Measurements from ENCODE around the gene SYNE2. TPM values are rescaled to one million over a fixed set of nuclear protein-coding genes. Genes with fewer than 3 reads are reported as not detected.
A peak's percentile ranks its signal among the peaks of the same experiment; 100 is the strongest.

The SYNE2 gene
- total and polyA plus RNA-seq, 9 donors = 29.1 to 66.9 (median 50.0) TPM

GRCh38 chr14:63891148-63891975 is 38.6 kb downstream of the SYNE2 start:
- peak; percentile 62 for DNase-seq
- Histone ChIP-seq H3K4me1 (ENCODE audit: control insufficient read depth, insufficient read depth, low read length) (peaks cover 28% of the 10 kb centered on the region), H3K27ac (ENCODE audit: low read length) (peak overlapping the region; percentile 39), H3K27me3 (ENCODE audit: control insufficient read depth, insufficient read depth, low read length) (no peaks in the 10 kb centered on the region), H3K4me3 (ENCODE audit: low read length) (no peak overlapping the region), H3K36me3 (ENCODE audit: control insufficient read depth, insufficient read depth, low read length) (no peaks in the 10 kb centered on the region), H3K9me3 (replicated peaks; ENCODE audit: control insufficient read depth, low read depth, low read length) (no peaks in the 10 kb centered on the region)
- 45% methylated on average over 5 of the region's 10 CpGs for WGBS (ENCODE audit: insufficient coverage)

GRCh38 chr14:63892265-63892664 is 39.5 kb downstream of the SYNE2 start:
- peaks cover 28% of the 10 kb centered on the region for H3K4me1 ChIP-seq (ENCODE audit: control insufficient read depth, insufficient read depth, low read length)
- H3K27ac ChIP-seq (ENCODE audit: low read length) = peak overlapping the region; percentile 39
- H3K36me3 ChIP-seq (ENCODE audit: control insufficient read depth, insufficient read depth, low read length) = no peaks in the 10 kb centered on the region
- H3K9me3 ChIP-seq (replicated peaks; ENCODE audit: control insufficient read depth, low read depth, low read length) = no peaks in the 10 kb centered on the region
- no peak overlapping the region for H3K4me3 ChIP-seq (ENCODE audit: low read length)
- no peaks in the 10 kb centered on the region for H3K27me3 ChIP-seq (ENCODE audit: control insufficient read depth, insufficient read depth, low read length)
- peak; percentile 84 for DNase-seq
- WGBS (ENCODE audit: insufficient coverage) = no CpG with 5 or more reads among the region's 2 CpGs

- no peak overlapping the region for H3K4me3 ChIP-seq (ENCODE audit: low read length)
- 38% methylated on average over 2 of the region's 5 CpGs for WGBS (ENCODE audit: insufficient coverage)
- peak; percentile 97 for DNase-seq
- H3K9me3 ChIP-seq (replicated peaks; ENCODE audit: control insufficient read depth, low read depth, low read length) = no peaks in the 10 kb centered on the region
- H3K27ac ChIP-seq (ENCODE audit: low read length) = peak overlapping the region; percentile 81
- no peaks in the 10 kb centered on the region for H3K27me3 ChIP-seq (ENCODE audit: control insufficient read depth, insufficient read depth, low read length)
- peaks cover 32% of the 10 kb centered on the region for H3K4me1 ChIP-seq (ENCODE audit: control insufficient read depth, insufficient read depth, low read length)
- no peaks in the 10 kb centered on the region for H3K36me3 ChIP-seq (ENCODE audit: control insufficient read depth, insufficient read depth, low read length)
These were observed 41.1 kb downstream of the SYNE2 start for GRCh38 chr14:63893701-63894458.

GRCh38 chr14:63895510-63895909 is 42.7 kb downstream of the SYNE2 start:
- Histone ChIP-seq H3K27me3 (ENCODE audit: control insufficient read depth, insufficient read depth, low read length) (no peaks in the 10 kb centered on the region), H3K36me3 (ENCODE audit: control insufficient read depth, insufficient read depth, low read length) (no peaks in the 10 kb centered on the region), H3K4me3 (ENCODE audit: low read length) (no peak overlapping the region), H3K27ac (ENCODE audit: low read length) (peak overlapping the region; percentile 74), H3K4me1 (ENCODE audit: control insufficient read depth, insufficient read depth, low read length) (peaks cover 29% of the 10 kb centered on the region), H3K9me3 (replicated peaks; ENCODE audit: control insufficient read depth, low read depth, low read length) (no peaks in the 10 kb centered on the region)
- DNase-seq = no peak

- Histone ChIP-seq H3K27ac (ENCODE audit: low read length) (peak overlapping the region; percentile 74), H3K27me3 (ENCODE audit: control insufficient read depth, insufficient read depth, low read length) (no peaks in the 10 kb centered on the region), H3K36me3 (ENCODE audit: control insufficient read depth, insufficient read depth, low read length) (no peaks in the 10 kb centered on the region), H3K4me3 (ENCODE audit: low read length) (no peak overlapping the region), H3K4me1 (ENCODE audit: control insufficient read depth, insufficient read depth, low read length) (peaks cover 21% of the 10 kb centered on the region), H3K9me3 (replicated peaks; ENCODE audit: control insufficient read depth, low read depth, low read length) (no peaks in the 10 kb centered on the region)
- WGBS (ENCODE audit: insufficient coverage) = no CpG with 5 or more reads among the region's 4 CpGs
- DNase-seq = peak; percentile 72
These were observed 43.5 kb downstream of the SYNE2 start for GRCh38 chr14:63896278-63896720.

- Histone ChIP-seq H3K4me1 (ENCODE audit: control insufficient read depth, insufficient read depth, low read length) (peaks cover 16% of the 10 kb centered on the region), H3K36me3 (ENCODE audit: control insufficient read depth, insufficient read depth, low read length) (no peaks in the 10 kb centered on the region), H3K4me3 (ENCODE audit: low read length) (no peak overlapping the region), H3K27me3 (ENCODE audit: control insufficient read depth, insufficient read depth, low read length) (no peaks in the 10 kb centered on the region), H3K9me3 (replicated peaks; ENCODE audit: control insufficient read depth, low read depth, low read length) (no peaks in the 10 kb centered on the region), H3K27ac (ENCODE audit: low read length) (peak overlapping the region; percentile 29)
- 61% methylated on average over 2 of the region's 4 CpGs for WGBS (ENCODE audit: insufficient coverage)
- no peak for DNase-seq
These were observed 44.9 kb downstream of the SYNE2 start for GRCh38 chr14:63897721-63898163.

GRCh38 chr14:63899953-63900352 is 47.1 kb downstream of the SYNE2 start:
- 87% methylated on average over 2 of the region's 2 CpGs for WGBS (ENCODE audit: insufficient coverage)
- H3K27ac ChIP-seq (ENCODE audit: low read length) = no peak overlapping the region
- peaks cover under 1% of the 10 kb centered on the region for H3K9me3 ChIP-seq (replicated peaks; ENCODE audit: control insufficient read depth, low read depth, low read length)
- no peaks in the 10 kb centered on the region for H3K36me3 ChIP-seq (ENCODE audit: control insufficient read depth, insufficient read depth, low read length)
- H3K4me1 ChIP-seq (ENCODE audit: control insufficient read depth, insufficient read depth, low read length) = peaks cover 4% of the 10 kb centered on the region
- no peak overlapping the region for H3K4me3 ChIP-seq (ENCODE audit: low read length)
- H3K27me3 ChIP-seq (ENCODE audit: control insufficient read depth, insufficient read depth, low read length) = no peaks in the 10 kb centered on the region
- DNase-seq = no peak

GRCh38 chr14:63901434-63902085 is 48.8 kb downstream of the SYNE2 start:
- Histone ChIP-seq H3K27ac (ENCODE audit: low read length) (no peak overlapping the region), H3K9me3 (replicated peaks; ENCODE audit: control insufficient read depth, low read depth, low read length) (peaks cover 2% of the 10 kb centered on the region), H3K4me3 (ENCODE audit: low read length) (no peak overlapping the region), H3K36me3 (ENCODE audit: control insufficient read depth, insufficient read depth, low read length) (no peaks in the 10 kb centered on the region), H3K27me3 (ENCODE audit: control insufficient read depth, insufficient read depth, low read length) (no peaks in the 10 kb centered on the region), H3K4me1 (ENCODE audit: control insufficient read depth, insufficient read depth, low read length) (peaks cover 4% of the 10 kb centered on the region)
- 93% methylated on average over 2 of the region's 5 CpGs for WGBS (ENCODE audit: insufficient coverage)
- no peak for DNase-seq

GRCh38 chr14:63902375-63902976 is 49.7 kb downstream of the SYNE2 start:
- H3K4me3 ChIP-seq (ENCODE audit: low read length) = no peak overlapping the region
- H3K9me3 ChIP-seq (replicated peaks; ENCODE audit: control insufficient read depth, low read depth, low read length) = peaks cover 2% of the 10 kb centered on the region
- H3K27ac ChIP-seq (ENCODE audit: low read length) = no peak overlapping the region
- peaks cover 2% of the 10 kb centered on the region for H3K4me1 ChIP-seq (ENCODE audit: control insufficient read depth, insufficient read depth, low read length)
- no peak for DNase-seq
- no peaks in the 10 kb centered on the region for H3K27me3 ChIP-seq (ENCODE audit: control insufficient read depth, insufficient read depth, low read length)
- WGBS (ENCODE audit: insufficient coverage) = 93% methylated on average over 4 of the region's 7 CpGs
- H3K36me3 ChIP-seq (ENCODE audit: control insufficient read depth, insufficient read depth, low read length) = no peaks in the 10 kb centered on the region

Measured in muscle of leg (tissue), 11 donors.